22Rv1 (cell line): ENCODE data around the gene LAT.

ENCODE experiments used
- H3K27ac ChIP-seq: fragments of 450-650 bp; 2 replicates; pipeline ENCODE4 v1.5.1; 2017
- ZFX ChIP-seq: fragments of 450-650 bp; IDR thresholded peaks from 2 replicates; pipeline ENCODE4 v1.6.1; 2017; ENCODE audit warnings: antibody characterized with exemption, borderline replicate concordance
- TF ChIP-seq, protein P1 (sequence below): fragments of 450-650 bp; IDR thresholded peaks from 2 replicates; pipeline ENCODE4 v1.5.1; 2017; ENCODE audit warnings: mild to moderate bottlenecking

The LAT gene

DNA sequence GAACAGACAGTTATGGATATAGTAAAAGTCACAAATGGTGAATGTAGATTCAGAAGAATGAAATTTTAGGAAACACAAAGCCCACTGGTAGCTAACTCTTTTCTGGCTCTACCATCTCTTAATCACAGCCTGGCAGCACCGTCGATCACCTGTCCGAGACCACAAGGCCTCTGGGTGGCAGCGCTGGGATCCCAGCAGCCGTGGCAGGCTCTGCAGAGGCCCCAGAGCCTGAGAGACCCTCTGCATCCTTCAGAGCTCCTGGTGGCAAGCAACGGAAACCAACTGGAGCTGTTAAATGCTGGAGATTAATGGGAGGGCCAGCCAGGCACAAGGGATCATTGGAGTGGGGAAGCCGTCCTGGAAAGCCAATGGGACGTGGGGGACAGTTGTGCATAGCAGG is 26.3 kb downstream of the LAT start:
- no peak for TF ChIP-seq ZFX
- TF ChIP-seq, protein P1, sequence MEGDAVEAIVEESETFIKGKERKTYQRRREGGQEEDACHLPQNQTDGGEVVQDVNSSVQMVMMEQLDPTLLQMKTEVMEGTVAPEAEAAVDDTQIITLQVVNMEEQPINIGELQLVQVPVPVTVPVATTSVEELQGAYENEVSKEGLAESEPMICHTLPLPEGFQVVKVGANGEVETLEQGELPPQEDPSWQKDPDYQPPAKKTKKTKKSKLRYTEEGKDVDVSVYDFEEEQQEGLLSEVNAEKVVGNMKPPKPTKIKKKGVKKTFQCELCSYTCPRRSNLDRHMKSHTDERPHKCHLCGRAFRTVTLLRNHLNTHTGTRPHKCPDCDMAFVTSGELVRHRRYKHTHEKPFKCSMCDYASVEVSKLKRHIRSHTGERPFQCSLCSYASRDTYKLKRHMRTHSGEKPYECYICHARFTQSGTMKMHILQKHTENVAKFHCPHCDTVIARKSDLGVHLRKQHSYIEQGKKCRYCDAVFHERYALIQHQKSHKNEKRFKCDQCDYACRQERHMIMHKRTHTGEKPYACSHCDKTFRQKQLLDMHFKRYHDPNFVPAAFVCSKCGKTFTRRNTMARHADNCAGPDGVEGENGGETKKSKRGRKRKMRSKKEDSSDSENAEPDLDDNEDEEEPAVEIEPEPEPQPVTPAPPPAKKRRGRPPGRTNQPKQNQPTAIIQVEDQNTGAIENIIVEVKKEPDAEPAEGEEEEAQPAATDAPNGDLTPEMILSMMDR, result no peak
- no peak overlapping the region for H3K27ac ChIP-seq

- H3K27ac ChIP-seq, result no peak overlapping the region
- TF ChIP-seq, protein P1, result no peak
- TF ChIP-seq ZFX, result no peak
These were observed 27.0 kb downstream of the LAT start for GRCh38 chr16:29011851-29012250.

- no peak overlapping the region for H3K27ac ChIP-seq
These were observed 28.2 kb downstream of the LAT start for GRCh38 chr16:29012913-29013553.

DNA sequence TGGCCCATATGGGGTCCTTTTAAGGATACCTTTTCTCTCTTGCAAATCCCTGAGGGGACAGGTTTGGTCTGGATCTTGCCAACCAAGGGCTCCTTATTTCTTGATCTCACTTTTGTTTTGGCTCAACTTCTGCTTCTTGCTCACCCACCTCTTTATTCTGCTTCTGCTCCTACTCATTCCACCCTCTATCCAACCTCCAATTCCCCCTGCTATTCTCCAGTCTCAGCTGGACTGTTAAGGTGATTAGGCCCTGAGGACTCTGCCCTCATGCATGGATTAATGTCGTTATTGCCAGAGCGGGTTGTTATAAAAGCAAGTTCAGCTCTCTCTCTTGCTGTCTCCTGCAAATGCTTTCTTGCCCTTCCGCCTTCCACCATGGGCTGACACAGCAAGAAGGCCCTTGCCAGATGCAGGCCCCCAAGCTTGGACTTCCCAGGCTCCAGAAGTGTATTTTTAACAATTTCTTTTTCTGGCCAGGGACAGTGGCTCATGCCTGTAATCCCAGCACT is 29.8 kb downstream of the LAT start:
- no peak overlapping the region for H3K27ac ChIP-seq

More at GRCh38 chr16:29012913-29013553, 28.2 kb downstream of the LAT start:
- no peak for TF ChIP-seq ZFX
- TF ChIP-seq, protein P1, result no peak

DNA sequence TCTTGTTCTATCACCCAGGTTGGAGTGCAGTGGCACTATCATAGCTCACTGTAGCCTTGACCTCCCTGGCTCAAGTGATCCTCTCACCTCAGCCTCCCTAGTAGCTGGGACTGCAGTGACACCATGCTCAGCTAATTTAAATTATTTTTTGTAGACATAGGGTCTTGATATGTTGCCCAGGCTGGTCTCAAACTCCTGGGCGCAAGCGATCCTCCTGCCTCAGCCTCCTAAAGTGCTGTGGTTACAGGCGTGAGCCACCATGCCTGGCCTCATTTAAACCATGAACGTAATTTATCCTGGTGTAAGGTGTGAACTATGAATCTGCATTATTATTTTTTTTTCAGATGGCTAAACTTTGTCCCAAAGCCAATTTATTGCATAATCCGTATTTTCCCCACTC is 37.3 kb downstream of the LAT start:
- no peak overlapping the region for H3K27ac ChIP-seq
- TF ChIP-seq ZFX, result no peak

More for the DNA sequence above, 29.8 kb downstream of the LAT start:
- TF ChIP-seq, protein P1, result no peak
- TF ChIP-seq ZFX, result no peak

GRCh38 chr16:29023279-29024277 is 38.7 kb downstream of the LAT start:
- TF ChIP-seq, protein P1, result no peak
- TF ChIP-seq ZFX, result no peak
- no peak overlapping the region for H3K27ac ChIP-seq

GRCh38 chr16:29024278-29024677 is 39.4 kb downstream of the LAT start:
- no peak overlapping the region for H3K27ac ChIP-seq
- no peak for TF ChIP-seq ZFX
- TF ChIP-seq, protein P1, result no peak
